ENCODE measurements around the gene STAB2. TPM values are rescaled to one million over a fixed set of nuclear protein-coding genes. Genes with fewer than 3 reads are reported as not detected.

STAB2 gene
- total and polyA plus RNA-seq, 4 donors: 3.4 to 42.6 (median 16.6) TPM

DNA sequence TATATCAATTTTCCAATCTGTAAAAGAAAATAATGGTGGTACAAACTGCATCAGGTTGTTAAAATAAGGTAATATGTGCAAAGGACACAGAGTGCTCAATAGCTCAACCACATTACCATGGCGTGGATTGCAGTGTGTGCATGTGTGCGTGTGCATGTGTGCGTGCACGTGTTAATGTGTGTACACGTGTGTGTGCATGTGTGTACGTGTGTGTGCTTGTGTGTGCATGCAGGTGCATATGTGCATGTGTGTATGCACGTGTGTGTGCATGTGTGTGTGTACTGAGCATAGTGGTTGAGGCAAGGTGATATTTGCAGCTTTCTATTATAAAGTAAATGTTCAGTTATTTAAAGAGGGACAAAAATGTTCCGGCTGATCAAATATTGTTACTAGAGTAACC is 138.3 kb downstream of the STAB2 start:
- 89% methylated on average over 8 of the region's 8 CpGs for WGBS
- Histone ChIP-seq H3K36me3 (ENCODE audit: control insufficient read depth in 4 of 4, insufficient read depth in 3 of 4, low read depth in 1 of 4, low read length in 3 of 4) (no peaks in the 10 kb centered on the region), H3K9me3 (ENCODE audit: control insufficient read depth in 4 of 4, low read length in 3 of 4) (no peaks in the 10 kb centered on the region), H3K27me3 (ENCODE audit: control insufficient read depth in 4 of 4, insufficient read depth in 4 of 4, low read length in 3 of 4) (no peaks in the 10 kb centered on the region), H3K4me1 (ENCODE audit: control insufficient read depth in 4 of 4, insufficient read depth in 4 of 4, low read length in 3 of 4) (no peaks in the 10 kb centered on the region), H3K27ac (ENCODE audit: low read depth in 1 of 2, low read length in 2 of 2) (no peak overlapping the region), H3K4me3 (ENCODE audit: low read depth in 1 of 3, low read length in 3 of 3) (no peak overlapping the region), H3K9ac (ENCODE audit: low read depth in 1 of 2, low read length in 2 of 2) (no peak overlapping the region)
- TF ChIP-seq EGR1 (IDR thresholded peaks at IDR 0.05; ENCODE audit: low read depth in 2 of 2) (no peak), JUND (IDR thresholded peaks at IDR 0.05) (no peak), HNF4G (IDR thresholded peaks at IDR 0.05) (no peak), CTCF (IDR thresholded peaks at IDR 0.05; ENCODE audit: low read depth, low read length, missing input control) (no peak), GABPA (IDR thresholded peaks at IDR 0.05 in 1 of 2, conservative IDR thresholded peaks at IDR 0.05 in 1 of 2) (no peak), NR2F2 (IDR thresholded peaks at IDR 0.05) (no peak), ATF3 (IDR thresholded peaks at IDR 0.05) (no peak), FOXA1 (IDR thresholded peaks at IDR 0.05) (no peak), HNF4A (conservative IDR thresholded peaks at IDR 0.05) (no peak)
- no peak for DNase-seq (ENCODE audit: low spot score)

GRCh38 chr12:103727638-103728037 is 140.6 kb downstream of the STAB2 start:
- 75% methylated on average over 3 of the region's 3 CpGs for WGBS
- Histone ChIP-seq H3K4me3 (ENCODE audit: low read depth in 1 of 3, low read length in 3 of 3) (no peak overlapping the region), H3K27me3 (ENCODE audit: control insufficient read depth in 4 of 4, insufficient read depth in 4 of 4, low read length in 3 of 4) (no peaks in the 10 kb centered on the region), H3K36me3 (ENCODE audit: control insufficient read depth in 4 of 4, insufficient read depth in 3 of 4, low read depth in 1 of 4, low read length in 3 of 4) (no peaks in the 10 kb centered on the region), H3K9ac (ENCODE audit: low read depth in 1 of 2, low read length in 2 of 2) (no peak overlapping the region), H3K27ac (ENCODE audit: low read depth in 1 of 2, low read length in 2 of 2) (no peak overlapping the region), H3K9me3 (ENCODE audit: control insufficient read depth in 4 of 4, low read length in 3 of 4) (peaks cover 3 to 6% (median 5%) of the 10 kb centered on the region in 4 donors), H3K4me1 (ENCODE audit: control insufficient read depth in 4 of 4, insufficient read depth in 4 of 4, low read length in 3 of 4) (no peaks in the 10 kb centered on the region)
- no peak for DNase-seq (ENCODE audit: low spot score)
- TF ChIP-seq TAF1 (conservative IDR thresholded peaks at IDR 0.05) (no peak), ATF3 (IDR thresholded peaks at IDR 0.05) (no peak), RAD21 (IDR thresholded peaks at IDR 0.05) (no peak), CTCF (IDR thresholded peaks at IDR 0.05; ENCODE audit: low read depth, low read length, missing input control) (no peak), FOXA2 (IDR thresholded peaks at IDR 0.05) (no peak)

- no peaks in the 10 kb centered on the region for H3K4me1 ChIP-seq (ENCODE audit: control insufficient read depth in 4 of 4, insufficient read depth in 4 of 4, low read length in 3 of 4)
- TF ChIP-seq EGR1 (IDR thresholded peaks at IDR 0.05; ENCODE audit: low read depth in 2 of 2) (no peak), FOXA2 (IDR thresholded peaks at IDR 0.05) (no peak), RXRA (IDR thresholded peaks at IDR 0.05) (no peak), ATF3 (IDR thresholded peaks at IDR 0.05) (no peak), SP1 (IDR thresholded peaks at IDR 0.05) (no peak), HNF4G (IDR thresholded peaks at IDR 0.05) (no peak), HNF4A (conservative IDR thresholded peaks at IDR 0.05) (no peak), GABPA (IDR thresholded peaks at IDR 0.05 in 1 of 2, conservative IDR thresholded peaks at IDR 0.05 in 1 of 2) (no peak), TAF1 (conservative IDR thresholded peaks at IDR 0.05) (no peak), RAD21 (IDR thresholded peaks at IDR 0.05) (no peak), NR2F2 (IDR thresholded peaks at IDR 0.05) (no peak), FOXA1 (IDR thresholded peaks at IDR 0.05) (no peak), YY1 (IDR thresholded peaks at IDR 0.05) (no peak), CTCF (IDR thresholded peaks at IDR 0.05; ENCODE audit: low read depth, low read length, missing input control) (no peak)
- TF ChIP-seq, protein P1, sequence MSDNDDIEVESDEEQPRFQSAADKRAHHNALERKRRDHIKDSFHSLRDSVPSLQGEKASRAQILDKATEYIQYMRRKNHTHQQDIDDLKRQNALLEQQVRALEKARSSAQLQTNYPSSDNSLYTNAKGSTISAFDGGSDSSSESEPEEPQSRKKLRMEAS (IDR thresholded peaks at IDR 0.05): no peak
Observed at GRCh38 chr12:103728323-103728722, 141.2 kb downstream of the STAB2 start.

More at GRCh38 chr12:103728323-103728722, 141.2 kb downstream of the STAB2 start:
- DNase-seq (ENCODE audit: low spot score): no peak
- Histone ChIP-seq H3K27ac (ENCODE audit: low read depth in 1 of 2, low read length in 2 of 2) (no peak overlapping the region), H3K4me3 (ENCODE audit: low read depth in 1 of 3, low read length in 3 of 3) (no peak overlapping the region), H3K27me3 (ENCODE audit: control insufficient read depth in 4 of 4, insufficient read depth in 4 of 4, low read length in 3 of 4) (no peaks in the 10 kb centered on the region), H3K9me3 (ENCODE audit: control insufficient read depth in 4 of 4, low read length in 3 of 4) (peaks cover 3 to 6% (median 5%) of the 10 kb centered on the region in 4 donors), H3K9ac (ENCODE audit: low read depth in 1 of 2, low read length in 2 of 2) (no peak overlapping the region), H3K36me3 (ENCODE audit: control insufficient read depth in 4 of 4, insufficient read depth in 3 of 4, low read depth in 1 of 4, low read length in 3 of 4) (no peaks in the 10 kb centered on the region)
- 80% methylated on average over 4 of the region's 4 CpGs for WGBS

All from liver (tissue), 9 donors.